Epithelial cell of proximal tubule (primary cell): ENCODE data around the gene FAM50A. TPM values are rescaled to one million over a fixed set of nuclear protein-coding genes. Genes with fewer than 3 reads are reported as not detected.

Experiments used
- DNase-seq: peaks from one replicate; pipeline ENCODE4 v3.0.0-alpha.2; 2011; ENCODE audit warnings: low read depth
- H3K4me3 ChIP-seq: 2 replicates; pipeline ENCODE4 v1.5.1; 2011; ENCODE audit warnings: low read depth, mild to moderate bottlenecking, low read length
- CTCF ChIP-seq: conservative IDR thresholded peaks from 2 replicates; pipeline ENCODE4 v1.5.1; 2012; ENCODE audit warnings: low read depth, mild to moderate bottlenecking, low read length
- total RNA-seq: library from RNA; depleted of rRNA; stranded (reverse); fragments of >200 nt; gene quantifications from 2 replicates; pipeline ENCODE4 v1.2.3, GENCODE V29; 2015

The FAM50A gene
- total RNA-seq, 1 donor from 2014 or later, result 74.1 TPM

- H3K4me3 ChIP-seq, result no peak overlapping the region
- no peak for DNase-seq
- no peak for TF ChIP-seq CTCF
These were observed 1.8 kb upstream of the FAM50A start for GRCh38 chrX:154441984-154442707.

- no peak for TF ChIP-seq CTCF
- no peak for DNase-seq
- H3K4me3 ChIP-seq, result peak overlapping the region; percentile 31
These were observed 446 bp upstream of the FAM50A start for GRCh38 chrX:154443479-154443910.

GRCh38 chrX:154444755-154445246 is 860 bp downstream of the FAM50A start:
- TF ChIP-seq CTCF, result no peak
- H3K4me3 ChIP-seq, result peak overlapping the region; percentile 68
- DNase-seq, result no peak

GRCh38 chrX:154445776-154446175 is 1.8 kb downstream of the FAM50A start:
- no peak for DNase-seq
- no peak overlapping the region for H3K4me3 ChIP-seq
- TF ChIP-seq CTCF, result no peak

- H3K4me3 ChIP-seq, result no peak overlapping the region
- no peak for TF ChIP-seq CTCF
- DNase-seq, result no peak
These were observed 2.5 kb downstream of the FAM50A start for GRCh38 chrX:154446430-154446829.

- TF ChIP-seq CTCF, result no peak
- no peak for DNase-seq
- H3K4me3 ChIP-seq, result no peak overlapping the region
These were observed 4.5 kb downstream of the FAM50A start for GRCh38 chrX:154448484-154448883.

GRCh38 chrX:154449618-154450017 is 5.7 kb downstream of the FAM50A start:
- DNase-seq, result no peak
- TF ChIP-seq CTCF, result no peak
- no peak overlapping the region for H3K4me3 ChIP-seq
